CD8-positive, alpha-beta memory T cell (primary cell): Measurements from ENCODE around the gene SHC3. TPM values are rescaled to one million over a fixed set of nuclear protein-coding genes. Genes with fewer than 3 reads are reported as not detected.

Experiments
- CTCF ChIA-PET: fragments of 350-600 bp; sonication (Branson Sonifier 250); formaldehyde crosslinking; loops from one replicate; lab custom pipeline; 2021; ENCODE audit warnings: antibody characterized with exemption; lab: Charles Lee
- POLR2A ChIA-PET: fragments of 350-600 bp; sonication (Branson Sonifier 250); formaldehyde crosslinking; loops from one replicate; lab custom pipeline; 2021; ENCODE audit warnings: antibody characterized with exemption; lab: Charles Lee
- DNase-seq, 5 donors: peaks; one replicate each; pipeline versions ENCODE4 v3.0.0 to v3.0.0-alpha.2; 2020 to 2022; ENCODE audit warnings: mixed read lengths in 1 of 5
- H3K27ac ChIP-seq: one replicate; pipeline ENCODE4 v1.7.0; 2013; ENCODE audit warnings: low read depth, mild to moderate bottlenecking, low read length, moderate library complexity
- H3K27me3 ChIP-seq: 2 replicates; pipeline ENCODE4 v1.7.0; 2013; ENCODE audit warnings: low read length, mild to moderate bottlenecking; ENCODE audit not compliant: insufficient read depth, poor library complexity, severe bottlenecking
- H3K36me3 ChIP-seq: 2 replicates; pipeline ENCODE4 v1.7.0; 2013; ENCODE audit warnings: mild to moderate bottlenecking, low read length, moderate library complexity; ENCODE audit not compliant: insufficient read depth
- H3K4me1 ChIP-seq: 2 replicates; pipeline ENCODE4 v1.7.0; 2013; ENCODE audit warnings: mild to moderate bottlenecking, low read length, moderate library complexity; ENCODE audit not compliant: insufficient read depth
- H3K4me3 ChIP-seq: 2 replicates; pipeline ENCODE4 v1.7.0; 2013; ENCODE audit warnings: mild to moderate bottlenecking, low read length
- H3K9me3 ChIP-seq: 2 replicates; pipeline ENCODE4 v1.7.0; 2013; ENCODE audit warnings: mild to moderate bottlenecking, low read length
- H3K27ac Mint-ChIP-seq, 8 donors: one replicate each; pipeline ENCODE4 v1.8.0; 2020 to 2021; ENCODE audit warnings: mixed read lengths in 8 of 8, mild to moderate bottlenecking in 6 of 8, inconsistent platforms in 3 of 8, moderate library complexity in 3 of 8
- H3K27me3 Mint-ChIP-seq, 2 donors: one replicate each; pipeline ENCODE4 v1.8.0; 2020 to 2021; ENCODE audit warnings: mixed read lengths in 2 of 2, mild to moderate bottlenecking in 1 of 2, moderate library complexity in 1 of 2
- H3K36me3 Mint-ChIP-seq, 3 donors: one replicate each; pipeline ENCODE4 v1.8.0; 2020 to 2021; ENCODE audit warnings: mixed read lengths in 3 of 3, inconsistent platforms in 1 of 3, mild to moderate bottlenecking in 1 of 3
- H3K4me1 Mint-ChIP-seq, 3 donors: one replicate each; pipeline ENCODE4 v1.8.0; 2020 to 2021; ENCODE audit warnings: mixed read lengths in 3 of 3, inconsistent platforms in 1 of 3, mild to moderate bottlenecking in 1 of 3
- H3K4me3 Mint-ChIP-seq, 7 donors: one replicate each; pipeline ENCODE4 v1.8.0; 2020 to 2021; ENCODE audit warnings: mixed read lengths in 7 of 7, mild to moderate bottlenecking in 6 of 7, moderate library complexity in 4 of 7, inconsistent platforms in 2 of 7
- H3K9me3 Mint-ChIP-seq, 5 donors: one replicate each; pipeline ENCODE4 v1.8.0; 2020 to 2022; ENCODE audit warnings: mixed read lengths in 5 of 5, mild to moderate bottlenecking in 3 of 5, moderate library complexity in 2 of 5, inconsistent platforms in 1 of 5
- polyA plus RNA-seq: library from polyadenylated mRNA; unstranded; fragments of 300-500 nt; fragmentation: Illumina TruSeq; gene quantifications from one replicate; pipeline ENCODE4 v1.2.3, GENCODE V29; 2021
- total RNA-seq, 2 experiments: library from RNA; stranded (reverse); gene quantifications; one replicate each; pipeline ENCODE4 v1.2.3, GENCODE V29; 2021

Gene SHC3, protein sequence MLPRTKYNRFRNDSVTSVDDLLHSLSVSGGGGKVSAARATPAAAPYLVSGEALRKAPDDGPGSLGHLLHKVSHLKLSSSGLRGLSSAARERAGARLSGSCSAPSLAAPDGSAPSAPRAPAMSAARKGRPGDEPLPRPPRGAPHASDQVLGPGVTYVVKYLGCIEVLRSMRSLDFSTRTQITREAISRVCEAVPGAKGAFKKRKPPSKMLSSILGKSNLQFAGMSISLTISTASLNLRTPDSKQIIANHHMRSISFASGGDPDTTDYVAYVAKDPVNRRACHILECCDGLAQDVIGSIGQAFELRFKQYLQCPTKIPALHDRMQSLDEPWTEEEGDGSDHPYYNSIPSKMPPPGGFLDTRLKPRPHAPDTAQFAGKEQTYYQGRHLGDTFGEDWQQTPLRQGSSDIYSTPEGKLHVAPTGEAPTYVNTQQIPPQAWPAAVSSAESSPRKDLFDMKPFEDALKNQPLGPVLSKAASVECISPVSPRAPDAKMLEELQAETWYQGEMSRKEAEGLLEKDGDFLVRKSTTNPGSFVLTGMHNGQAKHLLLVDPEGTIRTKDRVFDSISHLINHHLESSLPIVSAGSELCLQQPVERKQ
- total RNA-seq (not detected), polyA plus RNA-seq (not detected)

DNA sequence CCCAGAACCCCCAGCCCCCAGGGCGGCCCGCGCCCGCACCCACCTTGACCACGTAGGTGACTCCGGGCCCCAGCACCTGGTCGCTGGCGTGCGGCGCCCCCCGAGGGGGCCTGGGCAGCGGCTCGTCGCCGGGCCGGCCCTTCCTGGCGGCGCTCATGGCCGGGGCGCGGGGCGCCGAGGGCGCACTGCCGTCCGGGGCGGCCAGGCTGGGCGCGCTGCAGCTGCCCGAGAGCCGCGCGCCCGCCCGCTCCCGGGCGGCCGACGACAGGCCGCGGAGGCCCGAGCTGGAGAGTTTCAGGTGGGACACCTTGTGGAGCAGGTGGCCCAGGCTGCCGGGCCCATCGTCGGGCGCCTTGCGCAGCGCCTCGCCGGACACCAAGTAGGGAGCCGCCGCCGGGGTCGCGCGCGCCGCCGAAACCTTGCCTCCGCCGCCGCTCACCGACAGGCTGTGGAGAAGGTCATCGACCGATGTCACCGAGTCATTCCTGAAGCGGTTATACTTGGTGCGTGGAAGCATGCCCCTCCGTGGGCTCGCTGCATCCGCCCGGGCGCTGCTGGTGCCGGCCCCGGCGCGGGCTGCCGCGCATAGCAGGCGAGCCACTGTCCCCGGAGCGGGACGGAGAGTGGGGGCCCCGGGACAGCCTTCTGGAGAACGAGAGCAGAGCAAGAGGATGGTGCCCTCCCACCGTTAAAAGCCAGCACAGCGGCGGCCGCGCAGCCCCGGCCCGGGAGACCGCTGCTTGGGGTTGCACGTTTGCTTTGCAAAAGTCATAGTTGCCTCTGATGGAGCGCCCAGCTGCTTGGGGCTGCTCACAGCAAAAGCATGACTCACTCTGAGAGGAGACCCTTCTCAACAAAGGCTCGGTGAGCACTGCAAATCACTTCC lies at the start of gene SHC3:
Gene SHC3 (minus strand): TSS at position 875 of the 886 bp plus-strand sequence. CDS start 358 bp downstream, at position 517.
- H3K4me3 ChIP-seq: peak within 1 kb of the TSS; percentile 32
- peaks cover 16 to 22% (median 17%) of the 10 kb centered on the region in 3 donors for H3K4me1 Mint-ChIP-seq
- H3K27ac Mint-ChIP-seq: peak within 1 kb of the TSS in 1 of 8 donors; percentile 84
- no peaks in the 10 kb centered on the region for H3K9me3 ChIP-seq
- H3K4me1 ChIP-seq: peaks cover 12% of the 10 kb centered on the region
- CTCF ChIA-PET: no interaction called here
- POLR2A ChIA-PET: no interaction called here
- H3K4me3 Mint-ChIP-seq: peak within 1 kb of the TSS in 2 of 7 donors; percentile 36 to 38
- H3K9me3 Mint-ChIP-seq: peaks cover 0 to 3% (median 0%) of the 10 kb centered on the region in 5 donors
- no peaks in the 10 kb centered on the region for H3K36me3 ChIP-seq
- H3K27me3 ChIP-seq: peaks cover 19% of the 10 kb centered on the region
- no peaks in the 10 kb centered on the region for H3K36me3 Mint-ChIP-seq
- H3K27me3 Mint-ChIP-seq: peaks cover 24 to 71% of the 10 kb centered on the region in 2 donors
- no peak within 1 kb of the TSS for H3K27ac ChIP-seq
- no peak for DNase-seq

GRCh38 chr9:89225991-89226471 lies 47.4 kb upstream of the SHC3 start:
- Histone ChIP-seq H3K36me3 (no peaks in the 10 kb centered on the region), H3K27ac (no peak overlapping the region), H3K4me3 (no peak overlapping the region), H3K4me1 (no peaks in the 10 kb centered on the region), H3K9me3 (no peaks in the 10 kb centered on the region), H3K27me3 (peaks cover 9% of the 10 kb centered on the region)
- Mint-ChIP-seq H3K27me3 (peaks cover 22 to 36% of the 10 kb centered on the region in 2 donors), H3K27ac (no peak overlapping the region), H3K36me3 (peaks cover 0 to 12% (median 0%) of the 10 kb centered on the region in 3 donors), H3K9me3 (peaks cover 0 to 5% (median 0%) of the 10 kb centered on the region in 5 donors), H3K4me1 (no peaks in the 10 kb centered on the region), H3K4me3 (no peak overlapping the region)
- POLR2A ChIA-PET: no interaction called here
- DNase-seq: no peak
- CTCF ChIA-PET: no interaction called here

DNA sequence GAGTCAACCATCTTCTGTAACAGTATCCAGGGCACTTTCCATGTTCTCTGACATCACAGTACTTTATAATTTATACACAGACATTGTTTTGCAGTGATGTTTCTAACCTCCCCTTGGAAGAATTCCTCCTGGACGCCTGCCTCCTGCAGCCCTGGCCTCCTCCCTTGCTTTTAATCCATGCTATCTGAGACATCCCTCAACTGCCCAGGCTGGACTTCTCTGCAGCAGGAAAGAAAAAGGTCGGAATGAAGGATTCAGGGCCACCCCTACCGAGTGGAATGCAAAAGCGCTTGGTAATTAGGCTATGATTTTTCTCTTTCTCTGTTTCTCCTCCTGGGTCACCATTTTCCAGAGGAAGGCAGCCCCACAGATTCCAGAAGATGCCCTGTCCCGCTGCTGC lies 47.0 kb upstream of the SHC3 start:
- peaks cover 0 to 12% (median 0%) of the 10 kb centered on the region in 3 donors for H3K36me3 Mint-ChIP-seq
- POLR2A ChIA-PET: no interaction called here
- peaks cover 9% of the 10 kb centered on the region for H3K27me3 ChIP-seq
- H3K9me3 Mint-ChIP-seq: peaks cover 0 to 4% (median 0%) of the 10 kb centered on the region in 5 donors
- no peak overlapping the region for H3K27ac Mint-ChIP-seq
- H3K9me3 ChIP-seq: no peaks in the 10 kb centered on the region
- no peaks in the 10 kb centered on the region for H3K4me1 Mint-ChIP-seq
- H3K36me3 ChIP-seq: no peaks in the 10 kb centered on the region
- peaks cover 20 to 34% of the 10 kb centered on the region in 2 donors for H3K27me3 Mint-ChIP-seq
- H3K4me3 Mint-ChIP-seq: no peak overlapping the region
- H3K4me1 ChIP-seq: no peaks in the 10 kb centered on the region
- H3K27ac ChIP-seq: no peak overlapping the region
- H3K4me3 ChIP-seq: no peak overlapping the region
- no peak for DNase-seq
- CTCF ChIA-PET: no interaction called here

DNA sequence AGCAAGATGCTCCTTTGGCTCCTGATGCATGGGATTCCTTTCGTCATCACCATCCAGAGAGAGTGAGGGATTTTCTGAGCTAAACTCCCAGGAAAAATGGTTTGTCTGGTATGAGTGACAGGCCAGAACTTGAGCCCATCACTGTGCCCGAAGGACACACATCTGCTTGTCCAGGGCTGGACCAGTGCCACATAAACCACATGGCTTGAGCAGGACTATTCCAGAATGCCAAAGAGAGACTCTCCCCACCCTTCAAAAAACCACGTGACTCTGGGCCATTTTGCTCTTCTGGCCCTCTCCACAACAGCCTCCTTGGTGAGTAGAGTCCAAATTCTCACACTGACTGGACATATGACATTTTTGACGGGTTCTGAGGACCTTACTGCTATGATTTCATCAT lies 46.4 kb upstream of the SHC3 start:
- CTCF ChIA-PET: no interaction called here
- no peaks in the 10 kb centered on the region for H3K4me1 Mint-ChIP-seq

DNA sequence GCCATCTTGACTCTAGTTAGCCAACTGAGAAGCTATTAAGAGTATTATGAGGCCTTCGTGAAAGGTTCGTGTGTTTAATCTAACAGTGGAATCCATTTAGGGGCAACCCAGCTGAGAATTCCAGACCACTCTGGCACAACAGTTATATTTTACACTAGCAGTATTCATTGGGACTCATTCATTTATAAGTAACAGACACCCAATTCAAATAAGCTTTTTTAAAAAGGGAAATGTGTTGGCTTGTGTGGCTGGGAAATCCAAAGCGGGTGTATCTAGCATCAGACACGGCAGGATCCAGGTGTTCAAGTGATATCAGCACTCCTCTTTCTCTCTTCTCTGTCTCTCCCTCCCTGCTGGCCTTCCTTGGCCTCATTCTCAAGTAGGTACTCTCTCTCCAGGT lies 46.0 kb upstream of the SHC3 start:
- CTCF ChIA-PET: no interaction called here

More for the DNA sequence above, 46.4 kb upstream of the SHC3 start:
- Histone ChIP-seq H3K4me3 (no peak overlapping the region), H3K4me1 (no peaks in the 10 kb centered on the region), H3K27ac (no peak overlapping the region), H3K36me3 (no peaks in the 10 kb centered on the region), H3K9me3 (no peaks in the 10 kb centered on the region), H3K27me3 (peaks cover 9% of the 10 kb centered on the region)
- H3K27me3 Mint-ChIP-seq: peaks cover 18 to 30% of the 10 kb centered on the region in 2 donors
- H3K27ac Mint-ChIP-seq: no peak overlapping the region
- H3K36me3 Mint-ChIP-seq: peaks cover 0 to 9% (median 0%) of the 10 kb centered on the region in 3 donors
- H3K4me3 Mint-ChIP-seq: no peak overlapping the region
- DNase-seq: no peak
- POLR2A ChIA-PET: no interaction called here
- H3K9me3 Mint-ChIP-seq: peaks cover 0 to 2% (median 0%) of the 10 kb centered on the region in 5 donors

GRCh38 chr9:89223396-89223977 lies 44.9 kb upstream of the SHC3 start:
- Histone ChIP-seq H3K4me3 (no peak overlapping the region), H3K27me3 (peaks cover 9% of the 10 kb centered on the region), H3K9me3 (no peaks in the 10 kb centered on the region), H3K36me3 (no peaks in the 10 kb centered on the region), H3K27ac (no peak overlapping the region), H3K4me1 (no peaks in the 10 kb centered on the region)
- ChIA-PET CTCF (no interaction called here), POLR2A (no interaction called here)
- no peak overlapping the region for H3K4me3 Mint-ChIP-seq
- peaks cover 0 to 2% (median 0%) of the 10 kb centered on the region in 5 donors for H3K9me3 Mint-ChIP-seq
- H3K36me3 Mint-ChIP-seq: peaks cover 0 to 7% (median 0%) of the 10 kb centered on the region in 3 donors
- peaks cover 13 to 23% of the 10 kb centered on the region in 2 donors for H3K27me3 Mint-ChIP-seq
- no peaks in the 10 kb centered on the region for H3K4me1 Mint-ChIP-seq
- no peak overlapping the region for H3K27ac Mint-ChIP-seq
- no peak for DNase-seq

More for the DNA sequence above, 46.0 kb upstream of the SHC3 start:
- H3K27ac ChIP-seq: no peak overlapping the region
- H3K27me3 Mint-ChIP-seq: peaks cover 16 to 27% of the 10 kb centered on the region in 2 donors
- H3K27ac Mint-ChIP-seq: no peak overlapping the region
- no peaks in the 10 kb centered on the region for H3K36me3 ChIP-seq
- peaks cover 0 to 7% (median 0%) of the 10 kb centered on the region in 3 donors for H3K36me3 Mint-ChIP-seq
- peaks cover 0 to 2% (median 0%) of the 10 kb centered on the region in 5 donors for H3K9me3 Mint-ChIP-seq
- DNase-seq: no peak
- H3K4me3 Mint-ChIP-seq: no peak overlapping the region
- POLR2A ChIA-PET: no interaction called here
- no peaks in the 10 kb centered on the region for H3K4me1 ChIP-seq
- peaks cover 9% of the 10 kb centered on the region for H3K27me3 ChIP-seq
- no peak overlapping the region for H3K4me3 ChIP-seq
- H3K4me1 Mint-ChIP-seq: no peaks in the 10 kb centered on the region
- H3K9me3 ChIP-seq: no peaks in the 10 kb centered on the region

DNA sequence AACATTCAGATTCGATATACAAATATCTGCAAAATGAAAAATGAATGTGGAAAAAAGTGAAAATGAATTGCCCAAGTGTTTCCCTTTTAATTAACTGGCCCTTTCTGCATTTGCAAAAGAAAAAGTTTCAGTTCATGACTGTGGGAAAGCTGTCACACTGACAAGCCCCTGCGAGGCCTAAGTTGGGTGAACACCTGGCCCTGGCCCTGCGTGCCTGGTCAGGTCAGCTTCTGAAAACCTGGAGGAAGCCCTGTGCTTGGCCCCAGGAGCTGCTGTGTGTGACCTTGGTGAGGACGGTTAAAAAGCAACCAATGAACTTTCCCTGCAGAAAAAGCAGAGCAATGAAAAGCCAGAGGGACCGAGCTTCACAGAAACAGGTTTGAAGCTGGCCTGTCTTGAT lies 41.0 kb upstream of the SHC3 start:
- Mint-ChIP-seq H3K27me3 (peaks cover 8 to 10% of the 10 kb centered on the region in 2 donors), H3K36me3 (no peaks in the 10 kb centered on the region)
- DNase-seq: no peak

More for the DNA sequence above, 41.0 kb upstream of the SHC3 start:
- H3K9me3 Mint-ChIP-seq: no peaks in the 10 kb centered on the region
- CTCF ChIA-PET: no interaction called here
- Histone ChIP-seq H3K9me3 (no peaks in the 10 kb centered on the region), H3K36me3 (no peaks in the 10 kb centered on the region), H3K4me1 (no peaks in the 10 kb centered on the region), H3K4me3 (no peak overlapping the region), H3K27ac (no peak overlapping the region), H3K27me3 (no peaks in the 10 kb centered on the region)
- POLR2A ChIA-PET: no interaction called here
- H3K4me1 Mint-ChIP-seq: no peaks in the 10 kb centered on the region
- H3K27ac Mint-ChIP-seq: no peak overlapping the region
- H3K4me3 Mint-ChIP-seq: no peak overlapping the region
